ENCODE measurements around the gene CACNB4. TPM values are rescaled to one million over a fixed set of nuclear protein-coding genes. Genes with fewer than 3 reads are reported as not detected.

Gene CACNB4
- total RNA-seq, 1 donor from 2014 or later: 3.7 TPM

GRCh38 chr2:151823651-151824050 is 275.2 kb downstream of the CACNB4 start:
- no peak for DNase-seq (ENCODE audit: low spot score in 2 of 2)
- Histone ChIP-seq H3K9me3 (no peaks in the 10 kb centered on the region), H3K27me3 (no peaks in the 10 kb centered on the region), H3K4me3 (peak overlapping the region in 1 of 2 donors; percentile 23), H3K4me1 (peaks cover 0 to 10% of the 10 kb centered on the region in 2 donors), H3K36me3 (no peaks in the 10 kb centered on the region), H3K27ac (peak overlapping the region; percentile 55 to 57)
- intact Hi-C loops (cut with DNase I): loop anchor here (10.0 kb wide), 1 partner anchor 351 kb away; the partner anchor contains the start of gene STAM2
- TF ChIP-seq CTCF (IDR thresholded peaks at IDR 0.05): no peak

DNA sequence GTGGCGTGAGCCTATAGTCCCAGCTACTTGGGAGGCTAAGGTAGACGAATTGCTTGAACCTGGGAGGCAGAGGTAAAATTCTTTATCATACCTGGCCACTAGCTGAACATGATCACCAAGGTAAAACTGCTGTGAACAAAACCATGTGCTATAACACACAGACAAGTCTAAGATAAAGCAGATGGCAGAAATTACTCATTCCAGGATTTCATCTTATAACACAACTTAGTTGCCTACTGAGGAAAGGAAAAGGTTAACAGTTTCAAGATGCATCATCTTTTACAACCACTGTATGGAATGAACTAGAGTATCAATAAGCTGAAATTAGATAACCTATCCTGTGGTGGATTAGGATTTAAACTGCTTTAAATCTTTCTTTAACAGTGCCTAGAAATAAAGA is 278.9 kb downstream of the CACNB4 start:
- intact Hi-C loops (cut with DNase I): loop anchor here (10.0 kb wide), 1 partner anchor 355 kb away; the partner anchor contains the start of gene STAM2
- H3K27ac ChIP-seq: no peak overlapping the region
- peaks cover 0 to 2% of the 10 kb centered on the region in 2 donors for H3K4me1 ChIP-seq
- H3K27me3 ChIP-seq: no peaks in the 10 kb centered on the region
- peaks cover 0 to 3% of the 10 kb centered on the region in 2 donors for H3K36me3 ChIP-seq
- no peak overlapping the region for H3K4me3 ChIP-seq
- no peak for DNase-seq (ENCODE audit: low spot score in 2 of 2)
- H3K9me3 ChIP-seq: no peaks in the 10 kb centered on the region
- TF ChIP-seq CTCF (IDR thresholded peaks at IDR 0.05): no peak

GRCh38 chr2:151817929-151818328 is 280.9 kb downstream of the CACNB4 start:
- Histone ChIP-seq H3K4me3 (no peak overlapping the region), H3K4me1 (peaks cover 0 to 2% of the 10 kb centered on the region in 2 donors), H3K36me3 (peaks cover 3 to 15% of the 10 kb centered on the region in 2 donors), H3K9me3 (no peaks in the 10 kb centered on the region), H3K27me3 (no peaks in the 10 kb centered on the region), H3K27ac (no peak overlapping the region)
- intact Hi-C loops (cut with DNase I): no loop called here
- no peak for TF ChIP-seq CTCF (IDR thresholded peaks at IDR 0.05)
- no peak for DNase-seq (ENCODE audit: low spot score in 2 of 2)

DNA sequence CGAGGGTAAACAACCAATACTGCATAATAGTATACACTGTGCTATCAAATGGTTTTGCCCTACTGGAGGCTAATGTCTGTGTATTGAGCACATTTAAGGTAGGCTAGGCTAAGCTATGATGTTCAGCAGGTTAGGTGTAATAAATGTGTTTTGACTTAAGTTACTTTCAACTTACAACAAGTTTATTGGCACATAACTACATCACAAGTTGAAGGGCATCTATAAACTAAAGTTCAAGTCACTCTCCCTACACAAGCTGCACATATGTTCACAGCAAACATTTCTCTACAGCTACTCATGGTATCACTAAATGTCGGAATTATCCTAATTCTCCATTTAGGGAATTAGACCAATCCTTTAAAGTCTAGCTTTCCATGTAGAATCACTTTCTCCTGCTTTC is 282.0 kb downstream of the CACNB4 start:
- H3K36me3 ChIP-seq: peaks cover 14 to 19% of the 10 kb centered on the region in 2 donors
- H3K27me3 ChIP-seq: no peaks in the 10 kb centered on the region
- TF ChIP-seq CTCF (IDR thresholded peaks at IDR 0.05): no peak
- no peak overlapping the region for H3K27ac ChIP-seq
- intact Hi-C loops (cut with DNase I): no loop called here
- no peak for DNase-seq (ENCODE audit: low spot score in 2 of 2)
- no peaks in the 10 kb centered on the region for H3K9me3 ChIP-seq
- no peak overlapping the region for H3K4me3 ChIP-seq
- H3K4me1 ChIP-seq: peaks cover 0 to 2% of the 10 kb centered on the region in 2 donors

DNA sequence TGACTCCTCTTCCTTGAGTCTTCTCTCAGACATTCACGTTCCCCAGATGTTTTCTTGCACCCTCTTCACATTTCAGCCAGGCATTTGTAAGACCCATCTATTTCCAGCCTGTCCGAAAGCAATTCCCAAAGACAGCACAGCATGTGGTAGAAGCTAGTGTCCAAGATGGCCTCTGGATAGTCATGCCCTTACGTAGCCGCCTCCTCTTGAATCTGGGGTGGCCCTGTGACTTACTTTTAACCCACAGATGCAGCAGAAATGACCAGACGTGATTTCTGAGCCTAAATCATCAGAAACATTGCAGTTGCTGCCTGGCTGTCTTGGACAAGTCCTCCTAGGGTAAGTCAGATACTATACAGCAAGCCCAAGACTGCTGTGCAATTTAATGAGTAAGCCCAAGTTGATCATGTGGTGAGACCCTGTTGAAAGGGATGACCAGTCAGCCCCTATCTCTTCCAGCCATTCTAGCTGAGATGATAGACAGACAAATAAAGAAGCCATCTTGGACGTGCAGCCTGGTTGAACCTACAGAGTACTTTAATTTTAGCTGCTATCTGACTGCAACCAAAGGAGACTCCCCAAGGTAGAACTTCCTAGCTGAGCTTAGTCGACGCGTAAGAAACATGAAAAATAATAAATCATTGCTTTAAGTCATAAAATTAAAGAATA is 282.9 kb downstream of the CACNB4 start:
- no peak for TF ChIP-seq CTCF (IDR thresholded peaks at IDR 0.05)
- Histone ChIP-seq H3K4me3 (no peak overlapping the region), H3K27ac (no peak overlapping the region), H3K36me3 (peaks cover 18 to 28% of the 10 kb centered on the region in 2 donors), H3K9me3 (no peaks in the 10 kb centered on the region), H3K4me1 (peaks cover 0 to 2% of the 10 kb centered on the region in 2 donors), H3K27me3 (no peaks in the 10 kb centered on the region)
- intact Hi-C loops (cut with DNase I): no loop called here
- no peak for DNase-seq (ENCODE audit: low spot score in 2 of 2)
